DMS 273 treated with DMSO at 0.1 percent for 48 hours (cell line): ENCODE results near the gene RHOT2.

Experiments used
- DNase-seq: peaks from one replicate; lab custom pipeline; 2025; lab: John Stamatoyannopoulos, UW

The RHOT2 gene

DNA sequence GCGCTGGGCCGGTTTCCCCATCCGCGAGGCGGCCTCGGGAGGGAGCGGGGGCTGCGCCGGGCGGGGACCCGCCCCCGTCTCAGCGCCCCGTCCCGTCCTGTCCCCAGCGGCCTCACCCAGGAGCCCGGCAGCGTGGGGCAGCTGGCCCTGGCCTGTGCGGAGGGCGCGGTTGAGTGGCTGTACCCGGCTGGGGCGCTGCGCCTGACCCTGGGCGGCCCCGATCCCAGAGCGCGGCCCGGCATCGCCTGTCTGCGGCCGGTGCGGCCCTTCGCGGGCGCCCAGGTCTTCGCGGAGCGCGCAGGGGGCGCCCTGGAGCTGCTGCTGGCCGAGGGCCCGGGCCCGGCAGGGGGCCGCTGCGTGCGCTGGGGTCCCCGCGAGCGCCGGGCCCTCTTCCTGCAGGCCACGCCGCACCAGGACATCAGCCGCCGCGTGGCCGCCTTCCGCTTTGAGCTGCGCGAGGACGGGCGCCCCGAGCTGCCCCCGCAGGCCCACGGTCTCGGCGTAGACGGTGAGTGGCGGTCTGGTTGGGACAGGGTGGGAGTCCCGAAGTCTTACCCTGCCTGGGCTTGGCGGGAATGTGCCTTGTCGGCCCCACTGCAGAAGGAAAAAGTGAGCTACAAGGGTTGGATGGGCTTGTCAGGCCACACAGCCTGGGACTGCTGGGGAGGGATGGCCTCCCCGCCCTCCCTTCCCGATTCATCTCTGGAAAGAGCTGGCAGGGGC, 47.7 kb downstream of the RHOT2 start:
- DNase-seq, result no peak

DNA sequence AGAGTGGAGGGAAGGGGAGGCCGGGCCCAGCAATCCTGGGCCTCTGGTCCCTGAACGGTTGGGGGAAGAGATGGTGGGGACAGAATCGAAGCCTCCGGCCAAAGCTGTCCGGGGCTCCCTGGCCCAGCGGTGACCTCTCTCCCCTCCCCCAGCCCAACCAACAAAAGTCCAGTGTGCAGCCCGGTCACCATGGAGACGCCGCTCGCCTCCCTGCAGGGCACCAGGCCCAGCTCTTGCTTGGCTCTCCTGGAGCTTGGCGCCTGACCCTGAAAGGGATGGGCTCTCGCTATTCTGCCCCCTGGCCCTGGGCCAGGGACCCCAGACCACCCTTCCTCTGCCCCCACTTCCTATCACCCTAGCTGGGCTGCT, 48.3 kb downstream of the RHOT2 start:
- no peak for DNase-seq

GRCh38 chr16:716768-717325, 48.9 kb downstream of the RHOT2 start:
- no peak for DNase-seq

- no peak for DNase-seq
These were observed 49.7 kb downstream of the RHOT2 start for GRCh38 chr16:717450-718245.

- no peak for DNase-seq
These were observed 50.5 kb downstream of the RHOT2 start for GRCh38 chr16:718389-718788.

DNA sequence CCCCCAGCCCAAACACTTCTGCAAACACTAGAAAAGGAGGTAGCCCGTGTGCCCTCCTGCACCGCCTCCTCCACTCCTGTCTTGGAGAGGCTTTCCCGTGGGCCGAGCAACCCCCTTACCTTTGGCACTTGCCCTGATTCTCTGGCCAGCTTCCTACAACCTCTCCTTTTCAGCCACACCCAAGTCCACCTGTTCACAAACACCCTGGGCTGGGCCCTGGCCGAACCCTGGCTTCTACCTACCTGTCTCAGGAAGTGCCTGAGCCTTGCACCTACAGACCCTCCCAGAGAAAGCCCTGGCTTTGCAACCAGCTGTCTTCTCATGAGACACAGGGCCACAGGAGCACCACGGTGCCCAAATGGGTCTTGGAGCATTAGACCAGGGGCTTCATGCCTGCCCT, 51.0 kb downstream of the RHOT2 start:
- no peak for DNase-seq

DNA sequence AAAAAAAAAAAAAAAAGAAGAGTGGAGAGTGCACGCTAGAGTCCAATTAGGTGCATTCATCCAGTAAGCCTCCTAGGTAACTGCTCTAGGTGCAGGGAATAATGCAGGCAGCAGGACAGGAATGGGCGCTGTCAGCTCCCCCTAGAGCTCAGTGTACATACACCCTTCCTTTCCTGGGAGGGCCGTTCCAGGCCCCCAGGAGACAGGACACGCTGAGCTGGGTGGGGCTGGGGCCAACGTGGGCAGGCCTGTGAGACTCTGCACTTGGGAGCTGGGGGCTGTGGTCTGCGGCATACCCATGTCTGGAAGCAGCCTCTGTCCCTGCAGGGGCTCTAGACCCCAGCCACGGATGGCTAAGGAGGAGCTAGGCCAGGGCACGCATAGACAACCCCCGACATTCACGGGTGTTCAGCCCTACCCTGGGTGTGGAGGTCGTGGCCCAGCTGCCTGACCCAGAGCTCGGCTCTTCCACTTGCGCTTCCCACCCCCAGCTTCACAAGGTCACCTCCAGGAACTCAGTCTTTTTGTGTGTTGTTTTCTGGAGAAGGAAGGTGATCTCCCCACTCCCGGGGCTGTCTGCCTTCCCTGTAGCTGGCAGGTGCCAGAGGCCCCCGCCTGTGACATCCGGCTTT, 52.0 kb downstream of the RHOT2 start:
- no peak for DNase-seq

GRCh38 chr16:720447-720989, 52.6 kb downstream of the RHOT2 start:
- peak; percentile 82 for DNase-seq

DNA sequence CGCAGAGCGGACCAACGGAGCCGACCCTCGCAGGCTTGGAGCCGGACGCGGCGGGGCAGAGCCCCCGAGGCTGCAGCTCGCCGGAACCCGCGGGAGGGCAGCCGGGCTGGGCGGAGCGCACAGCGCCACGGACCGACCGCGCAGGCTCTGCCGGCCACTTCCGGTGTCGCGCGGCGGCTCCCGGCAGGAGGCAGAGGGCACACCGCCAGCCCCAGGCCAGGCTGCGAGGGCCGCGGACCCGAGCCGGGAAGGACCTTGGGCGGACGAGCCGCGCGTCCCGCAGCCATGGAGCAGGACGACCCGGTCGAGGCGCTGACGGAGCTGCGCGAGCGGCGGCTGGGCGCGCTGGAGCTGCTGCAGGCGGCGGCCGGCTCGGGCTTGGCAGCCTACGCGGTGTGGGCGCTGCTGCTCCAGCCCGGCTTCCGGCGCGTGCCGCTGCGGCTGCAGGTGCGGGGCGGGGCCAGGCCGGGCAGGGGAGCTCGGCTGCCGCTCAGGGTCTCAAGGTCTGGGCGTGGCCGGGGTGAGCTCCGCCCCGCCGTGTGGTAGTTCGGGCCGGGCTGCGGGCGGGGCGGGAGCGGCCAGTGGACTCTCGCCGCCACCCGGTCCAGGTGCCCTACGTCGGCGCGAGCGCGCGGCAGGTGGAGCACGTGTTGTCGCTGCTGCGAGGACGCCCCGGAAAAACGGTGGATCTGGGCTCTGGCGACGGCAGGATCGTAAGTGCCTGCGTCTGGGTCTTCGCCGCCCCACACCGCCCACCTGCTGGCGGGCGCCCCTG, 53.2 kb downstream of the RHOT2 start, which contains the start of gene ANTKMT:
Gene ANTKMT, plus strand, starts transcription at position 157 of the 775 bp plus-strand sequence. Its CDS starts 129 bp downstream, at position 286.
- peak; percentile 61 for DNase-seq

GRCh38 chr16:721765-722540, 54.0 kb downstream of the RHOT2 start:
- DNase-seq, result no peak

DNA sequence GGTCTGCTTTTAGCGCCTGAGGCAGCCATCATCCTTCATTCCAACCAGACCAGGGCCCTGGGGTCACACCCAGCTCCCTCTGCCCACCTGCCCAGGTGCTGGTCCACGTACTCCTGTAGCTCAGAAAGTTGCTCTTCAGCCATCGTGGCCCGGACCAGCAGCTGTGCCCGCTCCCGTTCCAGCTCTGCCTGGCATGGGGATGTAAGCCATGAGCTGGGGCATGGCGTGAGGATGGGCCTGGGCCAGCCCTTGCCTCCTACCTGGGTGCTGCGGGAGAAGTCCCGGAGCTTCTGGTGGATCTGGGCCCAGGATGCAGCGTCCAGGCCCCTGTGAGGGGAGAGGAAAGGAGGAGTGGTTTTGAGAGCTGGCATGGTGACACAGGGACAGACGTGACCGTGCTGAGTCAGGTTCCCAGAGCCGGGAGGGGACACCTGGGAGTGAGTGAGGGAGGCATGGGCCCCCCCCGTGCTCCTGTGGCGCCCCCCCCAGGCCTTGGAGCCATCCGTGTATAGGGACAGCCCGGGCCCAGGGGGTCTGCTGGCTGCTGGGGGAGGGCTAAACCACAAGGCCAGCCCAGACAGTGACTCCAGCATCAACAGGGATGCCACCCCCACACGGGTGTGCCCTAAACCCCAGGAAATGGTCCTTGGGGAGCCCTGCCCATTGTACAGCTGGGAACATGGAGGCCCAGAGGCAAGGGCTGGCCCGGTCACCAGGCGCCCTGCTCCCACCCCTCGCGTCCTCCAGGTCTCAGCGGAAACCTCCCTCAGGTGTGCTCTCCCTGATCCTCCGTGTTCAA, 55.1 kb downstream of the RHOT2 start:
- no peak for DNase-seq

DNA sequence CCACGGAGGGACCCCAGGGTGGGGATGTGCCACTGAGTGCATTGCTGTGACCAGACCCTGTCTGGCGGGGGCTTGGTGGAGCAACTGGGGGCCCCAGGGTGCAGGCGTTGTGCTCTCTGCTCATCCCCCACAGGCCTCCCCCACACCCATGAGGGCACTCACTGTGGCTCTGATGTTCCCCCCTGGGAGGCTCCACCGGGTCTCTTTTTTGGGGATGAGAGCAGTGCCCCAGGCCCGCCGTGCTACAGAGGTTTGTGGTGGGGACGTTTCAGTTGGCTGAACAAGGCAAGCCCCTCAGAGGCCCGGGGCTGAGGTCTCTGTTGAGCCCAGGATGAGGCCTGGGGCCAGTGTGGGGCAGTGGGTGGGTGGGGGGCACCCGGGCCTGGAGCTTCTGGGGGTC, 55.8 kb downstream of the RHOT2 start:
- no peak for DNase-seq
